Ecto neural progenitor cell (in vitro differentiated cells): Measurements from ENCODE around the gene PADI6.
"Not testable (repeated sequence)": the region's sequence is repeated elsewhere in the genome, so short reads cannot be mapped to it uniquely, and the experiment has no call there.

ENCODE experiments used
- DNase-seq: peaks from one replicate; pipeline ENCODE4 v3.0.0-alpha.2; 2018; ENCODE audit warnings: low spot score

The PADI6 gene

DNA sequence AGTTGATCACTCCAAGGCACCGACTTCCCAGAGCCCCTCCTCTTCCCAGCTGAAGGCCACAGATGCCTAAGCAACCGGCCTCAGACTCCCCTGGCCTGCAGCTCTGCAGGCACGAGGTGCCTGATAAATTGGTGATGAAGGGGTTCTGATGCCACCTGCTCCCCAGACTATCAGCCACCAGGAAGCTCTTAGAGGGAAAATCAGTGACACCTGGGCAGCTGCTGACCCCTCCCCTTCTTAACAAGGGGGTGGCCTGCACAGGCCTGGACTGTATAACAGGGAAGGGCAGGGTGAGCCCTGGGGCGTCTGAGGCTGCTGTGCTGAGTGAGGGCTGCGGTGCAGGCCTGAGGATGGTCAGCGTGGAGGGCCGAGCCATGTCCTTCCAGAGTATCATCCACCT is at the start of gene PADI6:
Gene PADI6, plus strand, starts transcription at position 301 of the 400 bp plus-strand sequence. Its CDS starts 50 bp downstream, at position 351.
- no peak for DNase-seq

DNA sequence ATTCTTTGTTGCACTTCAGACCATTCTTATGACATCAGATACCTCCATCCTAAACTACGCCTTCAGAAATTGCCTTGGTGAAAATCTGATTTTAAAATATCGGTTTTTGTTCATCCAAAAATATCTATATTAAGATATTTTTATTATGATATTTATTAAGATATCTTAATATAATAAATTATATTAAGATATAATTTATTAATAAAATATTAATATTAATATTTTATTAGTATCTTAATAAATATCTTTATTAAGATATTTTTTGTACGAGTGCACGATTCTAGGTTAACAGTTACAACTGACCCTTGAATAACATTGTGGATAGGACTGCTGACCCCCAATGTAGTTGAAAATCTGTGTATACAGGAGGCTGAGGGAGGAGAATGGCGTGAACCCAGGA is 43.1 kb upstream of the PADI6 start:
- DNase-seq: no peak

DNA sequence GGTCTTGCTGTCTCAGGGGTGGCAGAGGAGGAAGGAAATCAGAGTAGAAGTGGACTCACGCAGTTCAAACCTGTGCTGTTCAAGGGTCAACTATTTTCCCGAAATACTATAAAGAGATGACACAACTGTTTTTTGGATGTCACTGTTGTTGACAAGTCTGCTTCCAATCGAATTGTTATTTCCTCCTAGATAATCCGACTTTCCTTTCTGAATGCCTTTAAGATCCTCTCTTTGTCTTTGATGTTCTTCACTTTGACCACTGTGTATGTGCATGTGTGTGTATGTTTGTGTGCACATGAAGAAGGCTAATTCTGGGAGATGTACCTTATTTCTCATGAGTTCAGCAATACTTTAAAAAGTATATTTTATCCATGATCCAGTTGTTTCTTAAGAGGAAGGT is 42.4 kb upstream of the PADI6 start:
- no peak for DNase-seq

DNA sequence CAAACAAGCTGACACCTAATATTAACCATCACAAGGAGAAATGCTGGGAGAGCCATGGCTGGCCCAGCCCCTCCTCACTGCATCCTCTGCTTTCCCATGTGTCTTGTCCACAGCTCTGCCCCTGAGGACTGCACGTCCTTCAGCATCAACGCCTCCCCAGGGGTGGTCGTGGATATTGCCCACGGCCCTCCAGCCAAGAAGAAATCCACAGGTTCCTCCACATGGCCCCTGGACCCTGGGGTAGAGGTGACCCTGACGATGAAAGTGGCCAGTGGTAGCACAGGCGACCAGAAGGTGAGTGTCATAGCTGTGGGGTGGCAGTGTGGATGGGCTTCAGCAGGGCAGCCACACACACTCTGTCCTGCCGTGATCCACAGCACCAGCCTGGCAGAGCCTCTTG is 41.1 kb upstream of the PADI6 start:
- no peak for DNase-seq

DNA sequence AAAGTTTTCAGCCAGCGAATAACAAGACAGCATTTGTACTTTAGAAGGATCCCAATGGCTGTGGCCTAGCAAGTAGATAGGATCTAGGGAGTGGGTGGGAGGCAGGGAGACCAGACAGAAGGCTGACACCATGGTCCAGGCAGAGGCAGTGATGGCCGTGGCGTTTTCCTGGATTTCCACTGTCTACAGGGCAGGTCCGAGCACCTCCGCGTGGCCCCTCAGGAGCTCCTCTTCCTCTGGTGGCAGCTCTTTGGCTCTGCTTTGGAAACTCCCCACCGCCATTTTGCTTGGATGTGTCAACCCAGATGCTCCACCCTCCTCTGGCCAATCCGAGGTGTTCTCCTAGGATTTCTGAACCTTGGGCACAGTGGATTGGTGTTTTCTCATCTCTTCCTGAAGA is 38.9 kb upstream of the PADI6 start:
- no peak for DNase-seq

DNA sequence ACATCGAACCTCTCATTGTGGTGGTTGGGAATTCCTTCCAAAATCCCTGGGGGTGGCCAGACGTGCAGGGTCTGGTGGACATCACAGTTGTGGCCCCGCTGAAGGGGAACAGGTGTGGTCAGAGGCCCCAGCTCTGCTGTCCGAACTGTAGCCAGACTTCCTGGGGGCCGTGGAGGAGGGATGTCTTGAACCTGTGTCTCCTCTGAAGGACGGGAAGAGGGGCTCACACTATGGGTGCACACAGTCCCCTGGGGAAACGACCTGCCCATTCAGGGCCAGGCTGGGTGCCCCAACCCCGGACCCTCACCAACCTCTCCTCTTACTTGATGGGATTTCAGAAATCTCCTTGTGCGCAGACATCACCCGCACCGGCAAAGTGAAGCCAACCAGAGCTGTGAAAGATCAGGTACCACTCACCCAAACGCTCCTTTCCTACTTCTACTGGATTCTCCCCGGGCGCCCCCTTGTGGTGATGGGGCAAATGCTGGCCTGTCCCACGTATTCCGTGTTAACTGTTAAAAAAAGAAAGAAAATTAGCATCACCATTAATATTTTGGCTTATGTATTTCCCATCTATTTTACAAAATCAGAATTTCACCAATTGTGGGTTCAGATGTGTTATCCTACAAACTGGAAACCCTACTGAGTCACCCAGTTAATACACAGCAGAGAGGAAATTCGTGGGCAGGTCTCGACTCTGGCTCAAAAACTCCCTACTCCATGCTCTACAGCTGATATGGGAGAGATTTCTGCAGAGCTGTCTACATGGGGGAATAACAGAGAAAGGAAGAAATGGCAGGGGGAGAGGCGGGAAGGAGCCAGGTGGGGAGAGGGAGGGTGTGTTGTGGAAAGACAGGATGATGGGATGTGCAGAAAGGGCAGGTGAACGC is 35.9 kb upstream of the PADI6 start:
- DNase-seq: peak; percentile 83

DNA sequence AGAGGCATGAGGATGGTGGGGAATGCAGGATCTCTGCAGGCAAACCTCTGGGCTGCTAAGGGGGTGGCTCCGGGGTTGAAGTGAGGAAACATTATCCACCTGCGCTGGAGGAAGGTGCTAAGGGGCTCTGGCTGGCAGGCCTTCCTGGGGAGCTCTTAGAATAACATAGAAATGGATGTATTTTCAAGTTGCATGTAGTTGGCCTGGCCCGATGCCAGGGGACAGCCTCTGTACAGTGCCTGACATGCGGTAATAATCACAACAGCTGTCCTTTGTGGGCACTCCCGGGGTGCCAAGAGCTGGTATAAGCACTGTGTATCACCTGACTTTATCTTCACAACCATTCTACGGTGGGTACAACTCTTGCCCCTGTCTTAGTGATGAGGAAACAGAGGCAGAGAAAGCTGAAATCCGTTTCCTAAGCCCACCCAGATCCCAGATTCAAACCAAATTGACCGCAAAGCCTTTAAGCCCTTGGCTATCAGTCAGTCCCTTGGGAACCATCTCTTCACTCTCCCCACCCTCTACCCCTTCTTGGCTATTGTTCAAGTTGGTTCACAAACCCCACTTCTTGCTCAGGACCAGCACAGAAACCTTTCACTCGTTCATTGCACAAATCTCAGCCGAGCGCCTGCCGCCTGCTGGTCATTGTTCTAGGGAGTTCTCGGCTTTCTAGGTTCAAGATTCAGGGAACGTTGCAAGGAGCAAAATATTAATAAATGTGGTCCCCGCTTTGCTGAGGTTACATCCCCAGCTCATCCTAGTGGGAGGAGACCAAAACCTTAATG is 33.1 kb upstream of the PADI6 start:
- no peak for DNase-seq

DNA sequence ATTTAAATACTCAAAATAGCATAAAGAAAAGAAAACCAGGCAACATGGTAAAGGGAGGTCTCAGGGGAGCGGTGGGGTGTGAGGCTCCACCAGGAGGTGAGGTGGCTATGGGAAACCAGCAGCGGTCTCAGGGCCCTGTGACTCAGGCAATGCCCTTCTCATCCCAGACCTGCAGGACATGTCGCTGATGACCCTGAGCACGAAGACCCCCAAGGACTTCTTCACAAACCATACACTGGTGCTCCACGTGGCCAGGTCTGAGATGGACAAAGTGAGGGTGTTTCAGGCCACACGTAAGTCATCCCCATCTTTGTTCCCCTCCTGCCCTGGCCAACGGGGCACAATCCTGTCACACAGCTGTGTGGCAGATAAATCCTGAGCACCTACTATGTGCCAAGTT is 32.5 kb upstream of the PADI6 start:
- DNase-seq: no peak

DNA sequence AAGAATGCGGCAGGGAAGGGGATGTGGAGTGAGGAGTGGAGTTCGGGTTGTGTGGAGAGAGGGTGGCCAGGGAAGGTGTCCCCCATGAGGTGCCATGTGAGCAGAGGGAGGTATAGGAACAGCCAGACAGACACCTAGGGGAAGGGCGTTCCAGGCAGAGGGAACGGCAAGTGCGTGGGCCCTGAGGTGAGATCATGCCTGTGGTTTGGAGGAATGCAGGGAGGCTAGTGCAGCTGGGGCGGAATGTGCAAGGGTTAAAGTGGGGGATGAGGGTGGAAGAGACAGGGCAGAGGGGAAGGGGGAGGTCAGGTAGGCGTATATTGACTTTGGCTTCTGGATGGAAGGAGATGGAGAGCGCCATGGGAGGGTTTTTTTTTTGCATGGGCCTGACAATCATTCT is 31.6 kb upstream of the PADI6 start:
- no peak for DNase-seq

DNA sequence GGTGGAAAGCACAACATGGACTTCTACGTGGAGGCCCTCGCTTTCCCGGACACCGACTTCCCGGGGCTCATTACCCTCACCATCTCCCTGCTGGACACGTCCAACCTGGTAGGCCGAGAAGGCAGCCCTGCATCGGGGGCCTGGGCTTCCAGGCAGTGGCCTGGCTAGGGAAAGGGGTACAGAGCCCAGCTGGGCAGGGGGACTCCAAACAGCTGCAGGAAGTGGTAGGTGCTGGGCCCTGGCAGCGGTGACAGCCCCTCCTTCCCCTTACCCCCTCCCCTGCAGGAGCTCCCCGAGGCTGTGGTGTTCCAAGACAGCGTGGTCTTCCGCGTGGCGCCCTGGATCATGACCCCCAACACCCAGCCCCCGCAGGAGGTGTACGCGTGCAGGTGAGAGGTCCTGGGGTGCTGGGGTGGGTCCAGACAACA is 30.0 kb upstream of the PADI6 start:
- DNase-seq: no peak

DNA sequence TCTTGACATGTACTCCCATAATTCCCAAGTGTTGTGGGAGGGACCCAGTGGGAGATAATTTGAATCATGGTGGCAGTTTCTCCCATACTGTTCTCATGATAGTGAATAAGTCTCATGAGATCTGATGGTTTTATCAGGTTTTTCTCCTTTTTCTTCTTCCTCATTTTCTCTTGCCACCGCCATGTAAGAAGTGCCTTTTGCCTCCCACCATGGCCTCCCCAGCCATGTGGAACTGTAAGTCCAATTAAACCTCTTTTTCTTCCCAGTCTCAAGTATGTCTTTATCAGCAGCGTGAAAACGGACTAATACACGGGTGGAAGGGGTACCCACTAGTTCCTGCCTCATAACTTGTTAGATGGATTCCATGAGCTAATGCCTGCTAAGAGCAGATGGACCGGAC is 26.5 kb upstream of the PADI6 start:
- not testable (repeated sequence) for DNase-seq

DNA sequence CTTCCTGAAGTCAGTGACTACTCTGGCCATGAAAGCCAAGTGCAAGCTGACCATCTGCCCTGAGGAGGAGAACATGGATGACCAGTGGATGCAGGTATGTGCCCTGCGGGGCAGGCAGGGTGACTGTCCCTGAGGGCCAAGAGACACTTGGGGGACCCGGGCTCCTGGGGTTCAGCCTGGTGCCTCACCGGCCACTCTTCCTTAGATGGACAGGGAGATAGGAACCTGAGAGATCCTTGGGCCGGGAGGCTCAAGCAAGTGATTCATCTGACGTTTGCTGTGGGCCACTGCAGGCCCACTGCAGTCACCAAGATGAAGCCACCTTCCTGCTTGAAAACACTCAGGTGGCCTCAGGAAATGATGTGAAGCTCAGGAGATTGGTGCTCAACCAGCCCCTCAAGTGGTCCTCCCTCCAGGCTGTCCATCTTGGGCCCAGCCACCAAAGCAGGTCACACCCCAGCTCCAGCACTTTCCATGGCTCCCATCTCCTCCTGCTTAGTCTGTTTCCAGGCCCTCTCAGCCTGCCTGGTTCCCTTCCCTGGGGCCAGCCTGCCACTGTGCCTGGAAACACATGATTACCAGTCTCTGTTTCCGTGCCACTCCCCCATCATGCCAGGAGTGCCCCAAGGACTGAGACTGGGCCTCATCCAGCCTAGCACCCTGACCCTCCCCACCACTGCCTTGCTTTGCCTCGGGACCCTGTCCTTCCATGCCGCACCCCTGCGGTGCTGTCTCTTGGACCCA is 25.8 kb upstream of the PADI6 start:
- DNase-seq: no peak

DNA sequence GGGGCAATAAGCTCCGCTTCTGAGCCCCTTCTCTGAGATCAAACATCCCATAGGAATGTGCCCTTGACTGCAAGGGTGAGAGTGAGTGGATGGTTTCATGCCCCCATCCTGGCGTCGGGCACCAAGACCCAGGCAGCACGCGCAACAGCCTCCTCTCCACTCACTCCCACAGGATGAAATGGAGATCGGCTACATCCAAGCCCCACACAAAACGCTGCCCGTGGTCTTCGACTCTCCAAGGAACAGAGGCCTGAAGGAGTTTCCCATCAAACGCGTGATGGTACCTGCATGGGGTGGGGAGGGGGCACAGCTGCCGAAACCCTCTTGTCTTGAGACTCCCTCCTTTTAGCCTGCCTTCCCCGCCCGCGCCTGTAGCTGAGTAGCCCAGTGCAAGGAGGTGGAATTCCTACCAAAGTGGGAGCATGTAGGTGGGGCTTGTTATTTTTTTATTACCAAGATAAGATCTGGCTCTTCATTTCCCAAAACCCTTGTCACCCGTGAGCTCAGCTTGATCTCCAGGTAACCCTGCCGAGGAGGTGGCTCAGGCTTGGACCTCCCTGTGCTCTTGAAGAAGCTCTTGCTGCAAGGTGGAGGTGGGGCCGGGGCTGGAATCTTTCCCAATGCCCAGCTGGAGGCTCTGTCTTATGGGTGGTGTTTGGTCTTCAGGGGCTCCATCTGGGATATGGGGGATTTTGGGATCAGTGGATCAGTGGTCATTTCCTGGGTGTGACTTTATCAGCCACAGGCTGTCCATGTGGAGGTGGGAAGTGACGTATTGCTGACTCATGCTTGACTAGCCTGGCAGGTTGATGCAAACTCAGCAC is 24.0 kb upstream of the PADI6 start:
- DNase-seq: no peak

DNA sequence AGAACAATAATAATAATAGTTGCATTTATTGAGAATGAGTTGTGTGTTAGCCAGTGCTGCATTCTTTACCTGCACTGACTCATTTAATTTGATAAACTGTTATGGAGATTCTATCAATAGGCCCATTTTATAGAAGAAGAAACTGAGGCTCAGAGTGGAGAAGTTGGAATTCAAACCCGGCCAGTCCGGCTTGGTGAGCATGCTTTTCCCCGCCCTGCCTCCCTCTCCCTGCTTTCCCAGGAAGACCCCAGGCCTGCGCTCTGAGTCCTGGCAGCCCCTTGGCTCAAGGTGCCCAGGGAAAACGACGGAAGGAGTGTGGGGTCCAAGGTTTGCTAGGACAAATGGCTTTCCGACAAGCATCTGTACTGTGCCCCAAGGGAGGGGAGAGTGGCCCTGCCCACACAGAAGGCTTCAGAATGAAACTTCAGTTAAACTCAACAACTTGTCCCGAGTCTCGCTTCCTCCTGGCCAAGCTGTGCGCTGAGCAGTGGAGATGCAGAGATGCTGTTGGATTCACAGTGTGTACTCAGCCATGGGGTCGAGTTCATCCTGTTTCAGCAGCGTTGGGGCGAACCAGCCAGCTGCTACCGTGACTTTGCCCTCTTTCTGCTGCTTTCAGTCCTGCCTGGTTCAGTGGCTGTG is 23.3 kb upstream of the PADI6 start:
- no peak for DNase-seq

DNA sequence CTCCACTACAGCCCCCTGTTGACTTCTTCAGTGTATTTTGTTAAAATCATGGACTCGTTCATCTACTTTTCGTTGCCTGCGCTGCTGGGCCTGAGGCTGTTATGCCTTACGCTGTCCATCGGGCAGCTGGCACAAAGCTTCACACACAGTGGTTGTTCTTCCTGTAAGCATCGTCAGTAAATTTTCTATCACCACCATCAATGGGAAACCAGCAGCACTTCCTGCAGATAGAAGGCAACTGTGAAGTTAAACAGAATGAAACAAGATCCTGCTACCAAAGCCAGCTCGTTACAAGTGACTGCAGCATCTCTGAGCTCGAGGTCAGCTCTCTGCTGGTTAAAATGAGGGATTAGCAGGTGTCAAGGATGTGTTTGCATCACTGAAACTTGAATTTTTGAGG is 21.9 kb upstream of the PADI6 start:
- no peak for DNase-seq

DNA sequence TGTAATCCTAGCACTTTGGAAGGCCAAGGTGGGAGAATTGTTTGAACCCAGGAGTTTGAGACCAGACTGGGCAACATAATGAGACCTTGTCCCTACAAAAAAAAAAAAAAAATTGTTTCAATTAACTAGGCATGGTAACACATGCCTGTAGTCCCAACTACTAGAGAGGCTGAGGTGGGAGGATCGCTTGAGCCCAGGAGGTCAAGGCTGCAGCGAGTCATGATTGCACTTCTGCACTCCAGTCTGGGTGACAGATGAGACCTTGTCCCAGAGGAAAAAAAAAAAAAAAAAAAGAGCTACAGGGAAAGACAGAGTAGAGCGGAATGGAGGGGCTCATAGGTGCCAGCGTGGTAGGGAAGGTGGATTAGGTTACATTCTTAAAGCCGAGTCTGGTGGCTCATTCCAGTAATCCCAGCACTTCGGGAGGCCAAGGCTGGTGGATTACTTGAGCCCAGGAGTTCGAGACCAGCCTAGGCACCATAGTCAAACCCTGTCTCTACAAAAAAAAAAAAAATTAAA is 21.0 kb upstream of the PADI6 start:
- no peak for DNase-seq

DNA sequence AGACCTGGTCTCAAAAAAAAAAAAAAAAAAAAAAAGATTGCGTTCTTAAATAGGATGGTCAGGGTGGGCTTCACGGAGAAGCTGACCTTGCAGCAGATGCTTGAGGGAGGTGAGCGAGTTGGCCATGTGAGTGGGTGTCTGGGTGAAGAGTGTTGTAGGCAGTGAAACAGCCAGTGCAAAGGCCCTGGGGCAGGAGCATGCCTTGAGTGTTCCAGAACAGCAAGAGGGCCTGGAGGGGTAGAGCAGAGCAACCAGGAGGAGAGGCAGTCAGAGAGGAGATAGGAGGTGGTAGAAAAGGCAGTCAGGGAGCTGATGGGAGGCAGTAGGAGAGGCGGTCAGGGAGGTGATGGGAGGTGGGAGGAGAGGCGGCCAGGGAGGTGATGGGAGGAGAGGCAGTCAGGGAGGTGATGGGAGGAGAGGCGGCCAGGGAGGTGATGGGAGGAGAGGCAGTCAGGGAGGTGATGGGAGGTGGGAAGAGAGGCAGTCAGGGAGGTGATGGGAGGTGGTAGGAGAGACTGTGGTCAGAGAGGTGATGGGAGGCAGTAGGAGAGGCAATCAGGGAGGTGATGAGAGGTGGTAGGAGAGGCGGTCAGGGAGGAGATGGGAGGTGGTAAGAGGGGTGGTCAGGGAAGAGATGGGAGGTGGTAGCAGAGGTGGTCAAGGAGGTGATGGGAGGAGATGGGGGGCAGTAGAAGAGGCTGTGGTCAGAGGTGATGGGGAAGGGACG is 20.2 kb upstream of the PADI6 start:
- DNase-seq: no peak

DNA sequence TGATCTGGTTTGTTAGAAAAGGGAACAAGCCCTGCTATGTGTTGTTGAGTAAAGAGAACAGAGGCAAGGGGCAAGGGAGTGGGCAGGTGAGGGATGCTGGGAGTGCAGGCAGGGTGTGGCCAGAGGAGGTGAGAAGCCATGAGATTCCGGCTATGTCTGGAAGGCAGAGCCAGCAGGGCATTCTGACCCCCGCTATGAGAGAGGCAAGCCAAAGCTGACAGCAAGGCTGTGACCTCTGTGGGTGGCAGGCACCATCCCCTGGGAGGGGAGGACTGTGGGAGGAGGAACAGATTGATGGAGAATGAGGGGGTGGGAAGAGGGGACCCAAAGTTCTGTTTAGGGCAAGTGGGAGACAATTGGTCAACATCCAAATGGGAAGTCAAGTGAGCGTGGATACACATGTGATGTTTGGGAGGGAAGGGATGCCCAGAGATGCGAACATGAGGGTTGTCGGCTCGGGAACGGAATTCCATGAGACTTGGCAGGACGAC is 19.5 kb upstream of the PADI6 start:
- DNase-seq: no peak

DNA sequence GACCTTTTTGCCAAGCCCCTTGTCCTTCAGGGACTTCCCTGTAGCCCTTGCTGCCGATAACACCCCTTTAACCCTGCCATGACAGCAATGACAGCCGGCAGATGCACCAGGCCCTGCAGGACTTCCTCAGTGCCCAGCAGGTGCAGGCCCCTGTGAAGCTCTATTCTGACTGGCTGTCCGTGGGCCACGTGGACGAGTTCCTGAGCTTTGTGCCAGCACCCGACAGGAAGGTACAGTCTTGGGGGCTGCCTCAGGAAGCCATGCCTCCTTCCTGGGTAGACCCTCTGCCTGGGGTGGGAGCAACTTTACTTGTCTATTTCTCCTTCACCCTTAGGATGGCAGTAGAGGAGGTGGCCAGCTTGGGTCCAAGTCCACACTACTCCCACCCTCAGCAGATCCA is 16.1 kb upstream of the PADI6 start:
- no peak for DNase-seq

DNA sequence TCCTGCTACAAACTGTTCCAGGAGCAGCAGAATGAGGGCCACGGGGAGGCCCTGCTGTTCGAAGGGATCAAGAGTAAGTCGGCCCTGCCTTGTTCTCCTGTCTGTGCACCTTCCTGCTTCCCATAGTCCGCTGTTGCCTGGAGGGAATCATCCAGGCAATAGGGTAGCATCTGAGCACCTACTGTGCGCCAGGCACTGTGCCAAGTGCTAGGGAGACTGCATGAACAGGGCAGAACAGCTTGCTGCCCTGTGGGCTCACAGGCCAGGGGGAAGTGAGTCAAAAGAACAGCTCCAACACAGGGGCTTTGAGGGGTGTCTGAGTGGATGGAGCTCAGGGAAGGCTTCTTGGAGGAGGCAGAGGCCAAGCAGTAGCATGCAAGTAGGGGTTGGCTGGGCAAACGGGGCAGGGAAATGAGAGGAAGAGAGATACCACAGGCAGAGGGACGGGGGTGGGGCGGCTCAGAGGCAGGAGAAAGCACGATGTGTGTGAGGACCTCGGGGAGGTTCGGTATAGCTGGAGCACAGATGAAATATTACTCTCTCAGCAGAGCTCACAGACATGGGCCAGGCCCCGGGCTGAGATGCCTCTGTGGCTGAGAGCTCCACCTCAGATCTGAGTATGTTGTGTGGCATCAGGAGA is 15.5 kb upstream of the PADI6 start:
- no peak for DNase-seq
